Neuronal stem cell (in vitro differentiated cells): ENCODE results near the gene MCC.
A peak's percentile ranks its signal among the peaks of the same experiment; 100 is the strongest.

Experiments used
- DNase-seq: peaks from one replicate; pipeline ENCODE4 v3.0.0-alpha.2; 2013; ENCODE audit warnings: low spot score
- H2AFZ ChIP-seq: one replicate; pipeline ENCODE4 v1.6.1; 2013; ENCODE audit warnings: mild to moderate bottlenecking, low read length, inconsistent platforms
- H2AK5ac ChIP-seq: 2 replicates; pipeline ENCODE4 v1.6.1; 2013; ENCODE audit warnings: low read depth, mild to moderate bottlenecking, inconsistent platforms, low read length, moderate library complexity, mixed read lengths
- H2BK120ac ChIP-seq: 2 replicates; pipeline ENCODE4 v1.6.1; 2013; ENCODE audit warnings: low read depth, mild to moderate bottlenecking, inconsistent platforms, low read length, moderate library complexity, mixed read lengths
- H2BK12ac ChIP-seq: one replicate; pipeline ENCODE4 v1.6.1; 2013; ENCODE audit warnings: low read length, inconsistent platforms
- H2BK15ac ChIP-seq: 2 replicates; pipeline ENCODE4 v1.6.1; 2013; ENCODE audit warnings: mild to moderate bottlenecking, low read length, inconsistent platforms, mixed read lengths
- H2BK5ac ChIP-seq: one replicate; pipeline ENCODE4 v1.6.1; 2013; ENCODE audit warnings: inconsistent platforms, mild to moderate bottlenecking, low read length, moderate library complexity
- H3K14ac ChIP-seq: one replicate; pipeline ENCODE4 v1.6.1; 2013; ENCODE audit warnings: low read length, inconsistent platforms
- H3K18ac ChIP-seq: 2 replicates; pipeline ENCODE4 v1.6.1; 2013; ENCODE audit warnings: low read length, inconsistent platforms
- H3K23ac ChIP-seq: 2 replicates; pipeline ENCODE4 v1.6.1; 2013; ENCODE audit warnings: low read depth, mild to moderate bottlenecking, mixed read lengths, low read length, inconsistent platforms; ENCODE audit not compliant: poor library complexity
- H3K27ac ChIP-seq: replicated peaks from 3 replicates; pipeline ENCODE4 v1.5.1; 2013; ENCODE audit warnings: low read length, inconsistent platforms
- H3K27me3 ChIP-seq, 3 experiments: 2 replicates each; pipeline ENCODE4 v1.6.1; 2013; ENCODE audit warnings: low read length in 3 of 3, mild to moderate bottlenecking in 2 of 3, inconsistent platforms in 1 of 3, low read depth in 1 of 3, mixed read lengths in 1 of 3, moderate library complexity in 1 of 3; ENCODE audit not compliant: control insufficient read depth in 3 of 3, insufficient read depth in 3 of 3
- H3K36me3 ChIP-seq, 2 donors: replicated peaks in 1 of 2; 2 replicates each; pipeline ENCODE4 v1.6.1; 2013; ENCODE audit warnings: low read length in 2 of 2; ENCODE audit not compliant: control insufficient read depth in 2 of 2, insufficient read depth in 2 of 2
- H3K4ac ChIP-seq: 2 replicates; pipeline ENCODE4 v1.6.1; 2013; ENCODE audit warnings: inconsistent platforms, mild to moderate bottlenecking, low read length, moderate library complexity
- H3K4me1 ChIP-seq, 2 donors: 1 replicate in 1 of 2; 2 replicates in 1 of 2; pipeline ENCODE4 v1.6.1; 2013; ENCODE audit warnings: low read length in 2 of 2, low read depth in 1 of 2; ENCODE audit not compliant: control insufficient read depth in 2 of 2, insufficient read depth in 1 of 2
- H3K4me2 ChIP-seq: one replicate; pipeline ENCODE4 v1.6.1; 2013; ENCODE audit warnings: mild to moderate bottlenecking, low read length, inconsistent platforms; ENCODE audit not compliant: insufficient read depth, poor library complexity, severe bottlenecking
- H3K4me3 ChIP-seq, 2 donors: 2 replicates each; pipeline ENCODE4 v1.5.1; 2013; ENCODE audit warnings: low read length in 2 of 2, mild to moderate bottlenecking in 2 of 2, inconsistent platforms in 1 of 2, moderate library complexity in 1 of 2
- H3K79me1 ChIP-seq: one replicate; pipeline ENCODE4 v1.6.1; 2013; ENCODE audit warnings: low read depth, mild to moderate bottlenecking, inconsistent platforms, low read length, moderate library complexity
- H3K9ac ChIP-seq: one replicate; pipeline ENCODE4 v1.6.1; 2013; ENCODE audit warnings: mild to moderate bottlenecking, low read depth, low read length, inconsistent platforms; ENCODE audit not compliant: poor library complexity
- H3K9me3 ChIP-seq, 2 donors: replicated peaks in 1 of 2; 2 replicates each; pipeline versions ENCODE3 to v1.6.1; 2013; ENCODE audit warnings: low read length in 2 of 2, mild to moderate bottlenecking in 2 of 2, inconsistent platforms in 1 of 2, low read depth in 1 of 2, mixed read lengths in 1 of 2, moderate library complexity in 1 of 2; ENCODE audit not compliant: control insufficient read depth in 2 of 2, insufficient read depth in 1 of 2
- H4K8ac ChIP-seq: one replicate; pipeline ENCODE4 v1.6.1; 2013; ENCODE audit warnings: low read depth, mild to moderate bottlenecking, inconsistent platforms, low read length, moderate library complexity
- H4K91ac ChIP-seq: one replicate; pipeline ENCODE4 v1.6.1; 2013; ENCODE audit warnings: low read length, low read depth, mild to moderate bottlenecking, inconsistent platforms; ENCODE audit not compliant: poor library complexity
- WGBS, 2 donors: extraction: QIAGEN DNeasy Blood & Tissue Kit; methylation state at CpG; one replicate each; pipeline ENCODE4 v1.1.7; 2013; ENCODE audit warnings: missing lambda C conversion rate in 2 of 2, mixed read lengths in 1 of 2; ENCODE audit not compliant: insufficient read length in 2 of 2, insufficient replicate concordance in 1 of 2; ENCODE audit errors: extremely low coverage in 2 of 2; 5-methylcytosine and 5-hydroxymethylcytosine counted together

Gene MCC

DNA sequence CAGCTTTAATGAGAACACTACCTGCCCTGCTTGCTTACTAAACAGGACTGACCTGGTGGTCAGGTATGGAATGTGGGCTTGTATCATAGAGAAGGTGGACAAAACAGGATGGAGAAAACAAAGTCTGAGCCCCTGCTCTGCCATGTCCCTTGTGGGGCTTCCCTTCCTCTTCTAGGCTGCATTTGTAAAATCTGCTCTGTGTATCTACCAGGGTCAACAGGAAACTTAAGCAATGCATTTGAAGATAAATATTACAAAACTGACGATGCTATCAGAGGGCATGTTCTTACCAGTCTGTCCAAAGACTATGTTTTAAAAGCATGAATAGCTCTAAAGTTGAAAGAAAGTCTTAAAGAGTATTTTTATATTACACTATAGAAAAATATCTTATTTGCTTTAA is 282.9 kb downstream of the MCC start:
- H3K14ac ChIP-seq: no peak overlapping the region
- no peak overlapping the region for H3K23ac ChIP-seq
- H3K36me3 ChIP-seq: no peaks in the 10 kb centered on the region
- no peak overlapping the region for H3K18ac ChIP-seq
- H2BK15ac ChIP-seq: no peak overlapping the region
- DNase-seq: no peak
- H3K4me3 ChIP-seq: no peak overlapping the region
- no peak overlapping the region for H2BK5ac ChIP-seq
- no peak overlapping the region for H4K8ac ChIP-seq
- no peak overlapping the region for H3K9ac ChIP-seq
- H3K27ac ChIP-seq: no peak overlapping the region
- no CpG with 5 or more reads among the region's 1 CpG for WGBS, 2 donors
- H3K4ac ChIP-seq: no peak overlapping the region
- H2AFZ ChIP-seq: no peak overlapping the region
- no peak overlapping the region for H2BK120ac ChIP-seq
- no peaks in the 10 kb centered on the region for H3K79me1 ChIP-seq
- H3K27me3 ChIP-seq: peaks cover 0 to 22% (median 0%) of the 10 kb centered on the region in 3 experiments
- no peak overlapping the region for H4K91ac ChIP-seq
- H2BK12ac ChIP-seq: no peak overlapping the region
- peaks cover 0 to 4% of the 10 kb centered on the region in 2 donors for H3K9me3 ChIP-seq
- H3K4me1 ChIP-seq: peaks cover 3 to 20% of the 10 kb centered on the region in 2 donors
- H2AK5ac ChIP-seq: no peak overlapping the region
- H3K4me2 ChIP-seq: no peak overlapping the region

DNA sequence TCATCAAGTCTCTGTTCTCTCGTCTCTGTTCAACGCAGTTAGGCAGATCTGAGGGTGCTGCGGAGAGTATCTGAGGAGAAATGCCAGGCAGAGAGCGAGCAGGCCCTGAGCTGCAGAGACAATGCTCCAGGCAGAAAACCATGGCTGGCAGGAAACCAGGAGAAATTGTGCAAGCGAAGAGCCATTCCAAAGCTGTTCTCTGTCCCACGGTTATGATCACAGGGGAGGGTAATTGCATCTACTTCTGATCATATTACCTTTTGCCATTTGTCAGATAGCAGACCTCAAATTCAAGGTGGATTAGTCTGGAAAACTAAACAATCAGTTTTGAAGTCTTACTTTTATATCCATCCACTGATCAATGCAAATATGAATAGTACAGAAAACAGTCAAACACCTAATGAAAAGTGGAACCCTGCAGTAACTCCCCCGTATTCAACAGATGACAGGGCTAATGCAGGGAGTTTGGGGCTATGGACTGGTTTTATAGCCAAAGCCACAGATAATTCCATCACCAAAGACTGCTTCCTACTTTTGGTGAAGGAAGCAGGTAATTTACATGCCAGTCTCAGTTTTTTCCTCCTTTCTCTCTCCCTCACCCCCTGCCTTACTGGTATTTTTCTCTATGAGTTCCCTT is 283.6 kb downstream of the MCC start:
- Histone ChIP-seq H2BK12ac (no peak overlapping the region), H3K23ac (no peak overlapping the region), H2BK120ac (no peak overlapping the region), H3K4me2 (no peak overlapping the region), H2BK5ac (no peak overlapping the region), H4K8ac (no peak overlapping the region), H3K4me3 (no peak overlapping the region), H3K4me1 (peaks cover 6 to 20% of the 10 kb centered on the region in 2 donors), H3K18ac (no peak overlapping the region), H4K91ac (no peak overlapping the region), H3K27ac (no peak overlapping the region), H2AFZ (no peak overlapping the region), H3K27me3 (peaks cover 0 to 24% (median 0%) of the 10 kb centered on the region in 3 experiments), H3K4ac (no peak overlapping the region), H3K79me1 (no peaks in the 10 kb centered on the region), H2BK15ac (no peak overlapping the region), H3K9me3 (peaks cover 0 to 4% of the 10 kb centered on the region in 2 donors), H3K14ac (no peak overlapping the region), H3K36me3 (no peaks in the 10 kb centered on the region), H2AK5ac (no peak overlapping the region), H3K9ac (no peak overlapping the region)
- no CpG with 5 or more reads among the region's 7 CpGs for WGBS, 2 donors
- no peak for DNase-seq

DNA sequence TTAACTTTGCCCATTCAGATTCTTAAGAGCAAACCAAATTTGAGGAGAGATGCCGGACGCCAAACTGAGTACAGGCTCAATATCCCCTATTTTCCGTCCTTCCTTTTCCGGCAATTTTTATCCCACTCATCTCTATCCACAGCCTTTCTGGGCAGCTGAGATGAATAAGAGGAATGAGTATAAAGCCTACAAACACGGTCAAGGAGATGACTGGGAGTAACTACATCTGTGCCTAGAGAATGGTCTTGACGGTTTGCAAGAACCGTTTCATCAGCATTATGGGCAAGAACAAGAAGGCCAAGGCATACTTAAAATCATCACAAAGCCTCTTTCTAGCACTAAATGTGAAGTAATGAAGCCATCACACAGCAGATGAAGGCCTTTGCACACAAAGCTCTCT is 284.3 kb downstream of the MCC start:
- no peaks in the 10 kb centered on the region for H3K79me1 ChIP-seq
- H3K14ac ChIP-seq: no peak overlapping the region
- H3K9ac ChIP-seq: no peak overlapping the region
- WGBS, 2 donors: no CpG with 5 or more reads among the region's 7 CpGs
- H3K23ac ChIP-seq: no peak overlapping the region
- H2AK5ac ChIP-seq: no peak overlapping the region
- no peak for DNase-seq
- H3K9me3 ChIP-seq: peaks cover 0 to 4% of the 10 kb centered on the region in 2 donors
- H3K4me2 ChIP-seq: no peak overlapping the region
- peaks cover 0 to 24% (median 0%) of the 10 kb centered on the region in 3 experiments for H3K27me3 ChIP-seq
- H3K4me1 ChIP-seq: peaks cover 9 to 22% of the 10 kb centered on the region in 2 donors
- no peak overlapping the region for H2BK5ac ChIP-seq
- H2BK120ac ChIP-seq: no peak overlapping the region
- no peaks in the 10 kb centered on the region for H3K36me3 ChIP-seq
- H2BK12ac ChIP-seq: no peak overlapping the region
- H3K4me3 ChIP-seq: no peak overlapping the region
- no peak overlapping the region for H3K18ac ChIP-seq
- no peak overlapping the region for H2BK15ac ChIP-seq
- no peak overlapping the region for H4K8ac ChIP-seq
- no peak overlapping the region for H4K91ac ChIP-seq
- H3K4ac ChIP-seq: no peak overlapping the region
- no peak overlapping the region for H3K27ac ChIP-seq
- no peak overlapping the region for H2AFZ ChIP-seq

DNA sequence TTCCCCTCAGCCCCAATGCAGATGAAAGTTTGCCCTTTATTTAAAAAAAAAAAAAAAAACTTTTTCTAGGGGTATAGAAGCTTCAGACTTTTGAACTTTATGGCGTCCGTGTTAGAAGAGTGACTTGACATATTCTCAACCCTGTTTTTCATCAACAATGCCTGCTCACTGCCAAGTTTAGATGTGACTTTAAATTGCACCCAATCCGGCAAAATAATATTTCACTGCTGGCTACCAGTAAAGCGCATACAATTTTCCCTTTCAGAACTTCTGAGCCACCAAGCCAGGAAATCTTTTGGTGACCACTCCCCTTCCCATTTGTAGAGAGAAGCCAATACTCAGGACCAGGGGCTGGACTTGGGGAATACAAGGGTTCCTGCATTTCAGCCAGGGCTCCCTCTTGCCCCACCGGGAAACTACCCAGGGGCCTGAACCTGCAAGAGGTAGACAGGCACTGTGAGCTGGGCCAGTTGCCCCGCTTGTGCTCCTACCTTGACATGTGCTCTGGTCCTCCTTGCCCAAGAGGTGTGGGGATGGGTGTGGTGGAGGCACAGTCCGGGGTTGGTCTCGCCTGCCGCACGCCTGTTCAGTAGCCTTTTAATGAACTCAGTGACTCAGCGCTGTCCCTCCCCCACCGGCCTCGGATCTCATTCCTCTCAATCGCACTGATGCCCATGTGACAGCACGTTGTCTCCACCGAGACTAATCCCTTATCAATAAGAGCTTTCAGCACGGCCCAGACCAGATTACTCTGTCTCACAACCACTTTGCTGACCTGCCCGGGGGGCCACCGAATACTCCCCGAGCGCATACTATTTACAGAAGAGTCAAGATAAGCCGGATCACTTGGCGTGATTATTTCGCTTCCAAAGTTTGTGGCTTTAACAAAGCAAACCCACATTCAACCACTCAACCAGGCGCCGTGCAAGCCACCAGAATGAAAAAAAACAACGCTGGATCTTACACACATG is 285.2 kb downstream of the MCC start:
- H3K79me1 ChIP-seq: no peaks in the 10 kb centered on the region
- peak; percentile 83 for DNase-seq
- H3K23ac ChIP-seq: no peak overlapping the region
- H2AFZ ChIP-seq: no peak overlapping the region
- peak overlapping the region; percentile 61 for H3K18ac ChIP-seq
- no peaks in the 10 kb centered on the region for H3K36me3 ChIP-seq
- H2BK5ac ChIP-seq: no peak overlapping the region
- H2AK5ac ChIP-seq: no peak overlapping the region
- no peak overlapping the region for H2BK120ac ChIP-seq
- WGBS, 2 donors: no CpG with 5 or more reads among the region's 27 CpGs
- no peak overlapping the region for H2BK12ac ChIP-seq
- no peaks in the 10 kb centered on the region for H3K9me3 ChIP-seq
- no peak overlapping the region for H3K9ac ChIP-seq
- peaks cover 9 to 22% of the 10 kb centered on the region in 2 donors for H3K4me1 ChIP-seq
- H4K91ac ChIP-seq: no peak overlapping the region
- no peak overlapping the region for H2BK15ac ChIP-seq
- H3K14ac ChIP-seq: no peak overlapping the region
- H4K8ac ChIP-seq: no peak overlapping the region
- peaks cover 0 to 24% (median 0%) of the 10 kb centered on the region in 3 experiments for H3K27me3 ChIP-seq
- H3K4me2 ChIP-seq: peak overlapping the region; percentile 58
- H3K4ac ChIP-seq: no peak overlapping the region
- H3K4me3 ChIP-seq: no peak overlapping the region
- H3K27ac ChIP-seq: no peak overlapping the region
